T-helper 1 cell treated with Interleukin-12 subunit alpha and Interleukin-12 subunit beta and Interleukin-4 antibody, amounts not matched to agents 30 μg/mL and 1 μg/mL, for 36 hours (primary cell): ENCODE data around the gene HTT-AS.

Experiments used
- H3K27ac Mint-ChIP-seq: one replicate; pipeline ENCODE4 v1.8.0; 2021; ENCODE audit warnings: mild to moderate bottlenecking, mixed read lengths
- H3K27me3 Mint-ChIP-seq: one replicate; pipeline ENCODE4 v1.8.0; 2021; ENCODE audit warnings: low read depth, mixed read lengths
- H3K36me3 Mint-ChIP-seq: one replicate; pipeline ENCODE4 v1.8.0; 2021; ENCODE audit warnings: low read depth, mixed read lengths
- H3K4me1 Mint-ChIP-seq: one replicate; pipeline ENCODE4 v1.8.0; 2021; ENCODE audit warnings: low read depth, mixed read lengths
- H3K4me3 Mint-ChIP-seq: one replicate; pipeline ENCODE4 v1.8.0; 2021; ENCODE audit warnings: mild to moderate bottlenecking, moderate library complexity, mixed read lengths
- H3K9me3 Mint-ChIP-seq: one replicate; pipeline ENCODE4 v1.8.0; 2021; ENCODE audit warnings: mixed read lengths

The HTT-AS gene

GRCh38 chr4:3047464-3048286 is 26.7 kb downstream of the HTT-AS start:
- Mint-ChIP-seq H3K36me3 (peaks cover 7% of the 10 kb centered on the region), H3K27me3 (peaks cover 36% of the 10 kb centered on the region), H3K4me1 (peaks cover 32% of the 10 kb centered on the region), H3K27ac (peak overlapping the region; percentile 69), H3K9me3 (peaks cover 5% of the 10 kb centered on the region), H3K4me3 (peak overlapping the region; percentile 37)

- Mint-ChIP-seq H3K36me3 (peaks cover 7% of the 10 kb centered on the region), H3K27me3 (peaks cover 28% of the 10 kb centered on the region), H3K4me3 (no peak overlapping the region), H3K27ac (no peak overlapping the region), H3K4me1 (peaks cover 39% of the 10 kb centered on the region), H3K9me3 (peaks cover 5% of the 10 kb centered on the region)
These were observed 27.7 kb downstream of the HTT-AS start for GRCh38 chr4:3046623-3047022.

- H3K4me3 Mint-ChIP-seq: no peak overlapping the region
- H3K36me3 Mint-ChIP-seq: peaks cover 7% of the 10 kb centered on the region
- peaks cover 41% of the 10 kb centered on the region for H3K4me1 Mint-ChIP-seq
- H3K9me3 Mint-ChIP-seq: peaks cover 5% of the 10 kb centered on the region
- peak overlapping the region; percentile 36 for H3K27ac Mint-ChIP-seq
- H3K27me3 Mint-ChIP-seq: peaks cover 24% of the 10 kb centered on the region
These were observed 28.2 kb downstream of the HTT-AS start for GRCh38 chr4:3046162-3046561.

GRCh38 chr4:3044870-3045819 is 29.2 kb downstream of the HTT-AS start:
- H3K9me3 Mint-ChIP-seq: peaks cover 5% of the 10 kb centered on the region
- H3K4me3 Mint-ChIP-seq: peak overlapping the region; percentile 61
- peaks cover 44% of the 10 kb centered on the region for H3K4me1 Mint-ChIP-seq
- H3K27me3 Mint-ChIP-seq: peaks cover 20% of the 10 kb centered on the region
- H3K36me3 Mint-ChIP-seq: peaks cover 7% of the 10 kb centered on the region
- H3K27ac Mint-ChIP-seq: peak overlapping the region; percentile 85

GRCh38 chr4:3043282-3044020 is 30.9 kb downstream of the HTT-AS start:
- H3K4me1 Mint-ChIP-seq: peaks cover 43% of the 10 kb centered on the region
- peaks cover 7% of the 10 kb centered on the region for H3K36me3 Mint-ChIP-seq
- H3K27me3 Mint-ChIP-seq: peaks cover 5% of the 10 kb centered on the region
- peaks cover 5% of the 10 kb centered on the region for H3K9me3 Mint-ChIP-seq
- no peak overlapping the region for H3K4me3 Mint-ChIP-seq
- H3K27ac Mint-ChIP-seq: no peak overlapping the region

GRCh38 chr4:3042226-3042625 is 32.1 kb downstream of the HTT-AS start:
- Mint-ChIP-seq H3K4me1 (peaks cover 42% of the 10 kb centered on the region), H3K36me3 (peaks cover 7% of the 10 kb centered on the region), H3K9me3 (peaks cover 5% of the 10 kb centered on the region), H3K27ac (peak overlapping the region; percentile 85), H3K4me3 (peak overlapping the region; percentile 83), H3K27me3 (peaks cover 4% of the 10 kb centered on the region)

- Mint-ChIP-seq H3K4me3 (peak overlapping the region; percentile 83), H3K36me3 (peaks cover 7% of the 10 kb centered on the region), H3K4me1 (peaks cover 44% of the 10 kb centered on the region), H3K27ac (peak overlapping the region; percentile 85), H3K27me3 (peaks cover 10% of the 10 kb centered on the region), H3K9me3 (peaks cover 5% of the 10 kb centered on the region)
These were observed 32.9 kb downstream of the HTT-AS start for GRCh38 chr4:3041192-3042142.

GRCh38 chr4:3040452-3041191 is 33.7 kb downstream of the HTT-AS start:
- Mint-ChIP-seq H3K27ac (no peak overlapping the region), H3K27me3 (peaks cover 12% of the 10 kb centered on the region), H3K4me3 (peak overlapping the region; percentile 83), H3K4me1 (peaks cover 38% of the 10 kb centered on the region), H3K9me3 (peaks cover 2% of the 10 kb centered on the region), H3K36me3 (peaks cover 5% of the 10 kb centered on the region)

GRCh38 chr4:3039706-3040366 is 34.5 kb downstream of the HTT-AS start:
- no peak overlapping the region for H3K27ac Mint-ChIP-seq
- no peaks in the 10 kb centered on the region for H3K36me3 Mint-ChIP-seq
- H3K9me3 Mint-ChIP-seq: no peaks in the 10 kb centered on the region
- peaks cover 13% of the 10 kb centered on the region for H3K27me3 Mint-ChIP-seq
- H3K4me3 Mint-ChIP-seq: no peak overlapping the region
- peaks cover 30% of the 10 kb centered on the region for H3K4me1 Mint-ChIP-seq

GRCh38 chr4:3037957-3038461 is 36.3 kb downstream of the HTT-AS start:
- Mint-ChIP-seq H3K27ac (peak overlapping the region; percentile 68), H3K4me1 (peaks cover 26% of the 10 kb centered on the region), H3K9me3 (no peaks in the 10 kb centered on the region), H3K36me3 (no peaks in the 10 kb centered on the region), H3K27me3 (peaks cover 24% of the 10 kb centered on the region), H3K4me3 (peak overlapping the region; percentile 63)

GRCh38 chr4:3036131-3036952 is 38.0 kb downstream of the HTT-AS start:
- Mint-ChIP-seq H3K27me3 (peaks cover 32% of the 10 kb centered on the region), H3K4me3 (no peak overlapping the region), H3K9me3 (no peaks in the 10 kb centered on the region), H3K27ac (no peak overlapping the region), H3K36me3 (no peaks in the 10 kb centered on the region), H3K4me1 (peaks cover 18% of the 10 kb centered on the region)

- Mint-ChIP-seq H3K27me3 (peaks cover 32% of the 10 kb centered on the region), H3K4me1 (peaks cover 17% of the 10 kb centered on the region), H3K4me3 (no peak overlapping the region), H3K9me3 (no peaks in the 10 kb centered on the region), H3K27ac (no peak overlapping the region), H3K36me3 (no peaks in the 10 kb centered on the region)
These were observed 38.7 kb downstream of the HTT-AS start for GRCh38 chr4:3035674-3036073.
